WTC11 (cell line): ENCODE data around the gene ASB13. TPM values are rescaled to one million over a fixed set of nuclear protein-coding genes. Genes with fewer than 3 reads are reported as not detected.

Source experiments
- ATAC-seq: fragments of 200-7000 bp; cut with Tn5 transposase; 2 replicates; pipeline ENCODE4 v1.10.0; 2021; ENCODE audit warnings: mild to moderate bottlenecking, moderate library complexity
- CTCF ChIA-PET: fragments of 300-600 bp; sonication (Branson Sonifier 250); formaldehyde crosslinking; loops from one replicate; lab custom pipeline; 2021; ENCODE audit warnings: antibody characterized with exemption; lab: Charles Lee
- POLR2A ChIA-PET: fragments of 350-600 bp; sonication (Branson Sonifier 250); formaldehyde crosslinking; loops from one replicate; lab custom pipeline; 2021; ENCODE audit warnings: antibody characterized with exemption; lab: Charles Lee
- DNase-seq: peaks from one replicate; pipeline ENCODE4 v3.0.0; 2021; ENCODE audit warnings: low spot score
- H3K27ac Mint-ChIP-seq: 2 replicates; pipeline ENCODE4 v1.8.0; 2021; ENCODE audit warnings: mixed read lengths
- H3K27me3 Mint-ChIP-seq: 2 replicates; pipeline ENCODE4 v1.8.0; 2021; ENCODE audit warnings: low read depth, mild to moderate bottlenecking, moderate library complexity, mixed read lengths
- H3K36me3 Mint-ChIP-seq: 2 replicates; pipeline ENCODE4 v1.8.0; 2021; ENCODE audit warnings: mixed read lengths
- H3K4me1 Mint-ChIP-seq: 2 replicates; pipeline ENCODE4 v1.8.0; 2022; ENCODE audit warnings: mixed read lengths
- H3K4me3 Mint-ChIP-seq: 2 replicates; pipeline ENCODE4 v1.8.0; 2021; ENCODE audit warnings: mild to moderate bottlenecking, moderate library complexity, mixed read lengths
- H3K9me3 Mint-ChIP-seq: 2 replicates; pipeline ENCODE4 v1.8.0; 2021; ENCODE audit warnings: mixed read lengths
- AFF4 ChIP-seq: sonication (generic); formaldehyde crosslinking; IDR thresholded peaks from 2 replicates; pipeline ENCODE4 v1.8.1; 2023; ENCODE audit warnings: mild to moderate bottlenecking, missing genetic modification reagents, borderline replicate concordance
- ATF1 ChIP-seq: sonication (generic); formaldehyde crosslinking; IDR thresholded peaks from 2 replicates; pipeline ENCODE4 v1.8.1; 2023; ENCODE audit warnings: mild to moderate bottlenecking, moderate library complexity, missing genetic modification reagents
- CTCF ChIP-seq: fragments of 200-600 bp; IDR thresholded peaks from 2 replicates; pipeline ENCODE4 v1.8.0; 2022; ENCODE audit warnings: antibody characterized with exemption
- E2F1 ChIP-seq: sonication (generic); formaldehyde crosslinking; IDR thresholded peaks from 2 replicates; pipeline ENCODE4 v1.8.0; 2022; ENCODE audit warnings: mild to moderate bottlenecking, missing genetic modification reagents
- EMX1 ChIP-seq: fragments of 250-450 bp; sonication (Bioruptor Pico); IDR thresholded peaks from 2 replicates; pipeline ENCODE4 v1.8.0; 2021; ENCODE audit warnings: mild to moderate bottlenecking
- ERG ChIP-seq: fragments of 250-450 bp; sonication (Bioruptor Pico); IDR thresholded peaks from 2 replicates; pipeline ENCODE4 v1.8.0; 2021; ENCODE audit warnings: mild to moderate bottlenecking
- GABPB1 ChIP-seq: sonication (generic); formaldehyde crosslinking; IDR thresholded peaks from 2 replicates; pipeline ENCODE4 v1.8.1; 2023; ENCODE audit warnings: mild to moderate bottlenecking, missing genetic modification reagents
- IRF2 ChIP-seq: sonication (generic); formaldehyde crosslinking; IDR thresholded peaks from 2 replicates; pipeline ENCODE4 v1.8.0; 2022; ENCODE audit warnings: low read depth, missing genetic modification reagents, borderline replicate concordance
- NFE2L1 ChIP-seq: sonication (generic); formaldehyde crosslinking; IDR thresholded peaks from 2 replicates; pipeline ENCODE4 v1.8.1; 2023; ENCODE audit warnings: missing genetic modification reagents
- PREB ChIP-seq: sonication (generic); formaldehyde crosslinking; IDR thresholded peaks from 2 replicates; pipeline ENCODE4 v1.8.1; 2022; ENCODE audit warnings: mild to moderate bottlenecking, missing genetic modification reagents, moderate library complexity, borderline replicate concordance
- SMAD3 ChIP-seq: sonication (generic); formaldehyde crosslinking; IDR thresholded peaks from 2 replicates; pipeline ENCODE4 v1.8.0; 2022; ENCODE audit warnings: missing genetic modification reagents, mild to moderate bottlenecking, borderline replicate concordance
- SP1 ChIP-seq: sonication (generic); formaldehyde crosslinking; conservative IDR thresholded peaks from 2 replicates; pipeline ENCODE4 v1.8.1; 2022; ENCODE audit warnings: missing genetic modification reagents
- STAT6 ChIP-seq: sonication (generic); formaldehyde crosslinking; conservative IDR thresholded peaks from 2 replicates; pipeline ENCODE4 v1.8.1; 2023; ENCODE audit warnings: mild to moderate bottlenecking, low read depth, missing genetic modification reagents, moderate library complexity
- ZNF219 ChIP-seq: sonication (generic); formaldehyde crosslinking; IDR thresholded peaks from 2 replicates; pipeline ENCODE4 v1.8.0; 2023; ENCODE audit warnings: missing genetic modification reagents, mild to moderate bottlenecking, borderline replicate concordance
- ZNF232 ChIP-seq: sonication (generic); formaldehyde crosslinking; IDR thresholded peaks from 2 replicates; pipeline ENCODE4 v1.8.0; 2022; ENCODE audit warnings: mild to moderate bottlenecking, missing genetic modification reagents
- ZNF263 ChIP-seq: sonication (generic); formaldehyde crosslinking; IDR thresholded peaks from 2 replicates; pipeline ENCODE4 v1.8.1; 2022; ENCODE audit warnings: low read depth, mild to moderate bottlenecking, moderate library complexity, missing genetic modification reagents
- ZNF396 ChIP-seq: fragments of 250-450 bp; sonication (Bioruptor Pico); IDR thresholded peaks from 2 replicates; pipeline ENCODE4 v1.8.0; 2021; ENCODE audit warnings: mild to moderate bottlenecking, moderate library complexity, borderline replicate concordance
- ZNF416 ChIP-seq: fragments of 250-450 bp; sonication (Bioruptor Pico); IDR thresholded peaks from 2 replicates; pipeline ENCODE4 v1.9.0; 2021; ENCODE audit warnings: mild to moderate bottlenecking, inconsistent platforms
- total RNA-seq: library from RNA; stranded (reverse); gene quantifications from 3 replicates; pipeline ENCODE4 v1.2.3, GENCODE V29; 2021

The ASB13 gene
- total RNA-seq, 1 experiment from 2014 or later = 23.4 TPM

- POLR2A ChIA-PET = no interaction called here
- H3K9me3 Mint-ChIP-seq = no peaks in the 10 kb centered on the region
- no peaks in the 10 kb centered on the region for H3K36me3 Mint-ChIP-seq
- ATAC-seq (no peak), DNase-seq (no peak)
- CTCF ChIA-PET = interaction anchor here (2.1 kb wide), 1 partner anchor 28 kb away, joined by 9 read pairs; no protein-coding TSS in a partner anchor
- peaks cover 11% of the 10 kb centered on the region for H3K4me1 Mint-ChIP-seq
- H3K27me3 Mint-ChIP-seq = no peaks in the 10 kb centered on the region
- no peak for TF ChIP-seq SMAD3 (CRISPR knock-in tag)
- TF ChIP-seq CTCF = no peak
- TF ChIP-seq ZNF396 (CRISPR knock-in tag) = no peak
- no peak for TF ChIP-seq PREB (CRISPR knock-in tag)
- TF ChIP-seq ZNF416 (CRISPR knock-in tag) = no peak
- no peak for TF ChIP-seq ZNF219 (CRISPR knock-in tag)
- no peak for TF ChIP-seq AFF4 (CRISPR knock-in tag)
- no peak for TF ChIP-seq STAT6 (CRISPR knock-in tag)
- no peak for TF ChIP-seq GABPB1 (CRISPR knock-in tag)
- no peak for TF ChIP-seq ATF1 (CRISPR knock-in tag)
- TF ChIP-seq ERG = no peak
- TF ChIP-seq NFE2L1 = no peak
- no peak for TF ChIP-seq IRF2
- no peak for TF ChIP-seq SP1 (CRISPR knock-in tag)
- no peak for TF ChIP-seq E2F1 (CRISPR knock-in tag)
- TF ChIP-seq EMX1 (CRISPR knock-in tag) = no peak
- TF ChIP-seq ZNF232 (CRISPR knock-in tag) = no peak
- no peak for TF ChIP-seq ZNF263 (CRISPR knock-in tag)
- H3K4me3 Mint-ChIP-seq = no peak overlapping the region
- no peak overlapping the region for H3K27ac Mint-ChIP-seq
Observed at GRCh38 chr10:5595591-5595990, 70.8 kb downstream of the ASB13 start.
